CD4-positive, alpha-beta memory T cell (primary cell): Measurements from ENCODE around the gene NRXN3. TPM values are rescaled to one million over a fixed set of nuclear protein-coding genes. Genes with fewer than 3 reads are reported as not detected.

ENCODE experiments used
- CTCF ChIA-PET: fragments of 350-600 bp; sonication (Branson Sonifier 250); formaldehyde crosslinking; loops from one replicate; lab custom pipeline; 2021; ENCODE audit warnings: inconsistent platforms; ENCODE audit not compliant: partially characterized antibody; lab: Charles Lee
- POLR2A ChIA-PET: fragments of 350-600 bp; sonication (Branson Sonifier 250); formaldehyde crosslinking; loops from one replicate; lab custom pipeline; 2021; ENCODE audit not compliant: partially characterized antibody; lab: Charles Lee
- DNase-seq, 5 donors: peaks; one replicate each; pipeline versions ENCODE4 v3.0.0 to v3.0.0-alpha.2; 2020 to 2022; ENCODE audit warnings: mixed read lengths in 1 of 5
- H3K27ac ChIP-seq: one replicate; pipeline ENCODE4 v1.7.0; 2013; ENCODE audit warnings: low read depth, low read length
- H3K27me3 ChIP-seq: 2 replicates; pipeline ENCODE4 v1.7.0; 2013; ENCODE audit warnings: mild to moderate bottlenecking, low read length, moderate library complexity; ENCODE audit not compliant: insufficient read depth
- H3K36me3 ChIP-seq: 2 replicates; pipeline ENCODE4 v1.7.0; 2013; ENCODE audit warnings: mild to moderate bottlenecking, low read length, moderate library complexity; ENCODE audit not compliant: insufficient read depth
- H3K4me1 ChIP-seq: 2 replicates; pipeline ENCODE4 v1.7.0; 2013; ENCODE audit warnings: mild to moderate bottlenecking, low read length, moderate library complexity; ENCODE audit not compliant: insufficient read depth
- H3K4me3 ChIP-seq, 2 donors: one replicate each; pipeline ENCODE4 v1.7.0; 2013; ENCODE audit warnings: low read length in 2 of 2, mild to moderate bottlenecking in 1 of 2
- H3K9me3 ChIP-seq, 2 donors: one replicate each; pipeline ENCODE4 v1.7.0; 2013; ENCODE audit warnings: low read length in 2 of 2, control low read depth in 1 of 2; ENCODE audit not compliant: control insufficient read depth in 1 of 2
- H3K27ac Mint-ChIP-seq, 7 donors: one replicate each; pipeline ENCODE4 v1.8.0; 2020 to 2021; ENCODE audit warnings: mixed read lengths in 7 of 7, mild to moderate bottlenecking in 6 of 7, inconsistent platforms in 3 of 7, moderate library complexity in 3 of 7
- H3K27me3 Mint-ChIP-seq, 2 donors: one replicate each; pipeline ENCODE4 v1.8.0; 2020 to 2021; ENCODE audit warnings: mixed read lengths in 2 of 2
- H3K36me3 Mint-ChIP-seq, 2 donors: one replicate each; pipeline ENCODE4 v1.8.0; 2020 to 2021; ENCODE audit warnings: mixed read lengths in 2 of 2, inconsistent platforms in 1 of 2, mild to moderate bottlenecking in 1 of 2
- H3K4me1 Mint-ChIP-seq, 4 donors: one replicate each; pipeline ENCODE4 v1.8.0; 2020 to 2021; ENCODE audit warnings: mixed read lengths in 4 of 4, mild to moderate bottlenecking in 1 of 4
- H3K4me3 Mint-ChIP-seq, 8 donors: one replicate each; pipeline ENCODE4 v1.8.0; 2020 to 2021; ENCODE audit warnings: mixed read lengths in 8 of 8, mild to moderate bottlenecking in 7 of 8, moderate library complexity in 6 of 8, inconsistent platforms in 3 of 8
- H3K9me3 Mint-ChIP-seq, 8 donors: one replicate each; pipeline ENCODE4 v1.8.0; 2020 to 2021; ENCODE audit warnings: mixed read lengths in 8 of 8, mild to moderate bottlenecking in 5 of 8, inconsistent platforms in 3 of 8, moderate library complexity in 1 of 8
- intact Hi-C: fragments of 100-400 bp; cut with micrococcal nuclease; formaldehyde crosslinking; loops from one replicate; pipeline ENCODE4 v1.15.1; 2023
- polyA plus RNA-seq, 2 donors: library from polyadenylated mRNA; unstranded; fragments of 300-500 nt; fragmentation: Illumina TruSeq; gene quantifications; one replicate each; pipeline ENCODE4 v1.2.3, GENCODE V29; 2021
- total RNA-seq, 2 experiments: library from RNA; stranded (reverse); gene quantifications; one replicate each; pipeline ENCODE4 v1.2.3, GENCODE V29; 2021

Gene NRXN3
- total and polyA plus RNA-seq, 4 experiments from 2014 or later: not detected

GRCh38 chr14:78611796-78612571 lies 441.8 kb downstream of the NRXN3 start:
- H3K27me3 Mint-ChIP-seq: peaks cover 6 to 10% of the 10 kb centered on the region in 2 donors
- Histone ChIP-seq H3K36me3 (no peaks in the 10 kb centered on the region), H3K4me3 (no peak overlapping the region), H3K27ac (no peak overlapping the region), H3K4me1 (no peaks in the 10 kb centered on the region), H3K9me3 (no peaks in the 10 kb centered on the region), H3K27me3 (no peaks in the 10 kb centered on the region)
- CTCF ChIA-PET: interaction anchor here (1.0 kb wide), 1 partner anchor 15 kb away, joined by 4 read pairs; no protein-coding TSS in a partner anchor
- H3K27ac Mint-ChIP-seq: no peak overlapping the region
- no peaks in the 10 kb centered on the region for H3K4me1 Mint-ChIP-seq
- H3K36me3 Mint-ChIP-seq: no peaks in the 10 kb centered on the region
- H3K4me3 Mint-ChIP-seq: no peak overlapping the region
- peaks cover 0 to 2% (median 0%) of the 10 kb centered on the region in 8 donors for H3K9me3 Mint-ChIP-seq
- DNase-seq: no peak
- intact Hi-C loops: no loop called here
- POLR2A ChIA-PET: no interaction called here

GRCh38 chr14:78612666-78613065 lies 442.5 kb downstream of the NRXN3 start:
- ChIA-PET CTCF (interaction anchor here (1.0 kb wide), 1 partner anchor 14 kb away, joined by 4 read pairs; no protein-coding TSS in a partner anchor), POLR2A (no interaction called here)
- Mint-ChIP-seq H3K27me3 (peaks cover 6 to 10% of the 10 kb centered on the region in 2 donors), H3K36me3 (no peaks in the 10 kb centered on the region), H3K9me3 (peaks cover 0 to 2% (median 0%) of the 10 kb centered on the region in 8 donors), H3K4me3 (no peak overlapping the region), H3K4me1 (no peaks in the 10 kb centered on the region), H3K27ac (no peak overlapping the region)
- Histone ChIP-seq H3K27me3 (no peaks in the 10 kb centered on the region), H3K4me1 (no peaks in the 10 kb centered on the region), H3K36me3 (no peaks in the 10 kb centered on the region), H3K9me3 (no peaks in the 10 kb centered on the region), H3K4me3 (no peak overlapping the region), H3K27ac (no peak overlapping the region)
- no peak for DNase-seq
- intact Hi-C loops: no loop called here

- no peak overlapping the region for H3K27ac Mint-ChIP-seq
- Histone ChIP-seq H3K27ac (no peak overlapping the region), H3K9me3 (no peaks in the 10 kb centered on the region), H3K27me3 (no peaks in the 10 kb centered on the region), H3K36me3 (no peaks in the 10 kb centered on the region), H3K4me1 (no peaks in the 10 kb centered on the region), H3K4me3 (no peak overlapping the region)
- no peaks in the 10 kb centered on the region for H3K4me1 Mint-ChIP-seq
- peaks cover 0 to 3% (median 0%) of the 10 kb centered on the region in 8 donors for H3K9me3 Mint-ChIP-seq
- POLR2A ChIA-PET: no interaction called here
- intact Hi-C loops: no loop called here
- CTCF ChIA-PET: no interaction called here
- no peaks in the 10 kb centered on the region for H3K36me3 Mint-ChIP-seq
- no peak for DNase-seq
- H3K4me3 Mint-ChIP-seq: no peak overlapping the region
- peaks cover 3 to 6% of the 10 kb centered on the region in 2 donors for H3K27me3 Mint-ChIP-seq
These were observed 444.4 kb downstream of the NRXN3 start for GRCh38 chr14:78614593-78614992.

DNA sequence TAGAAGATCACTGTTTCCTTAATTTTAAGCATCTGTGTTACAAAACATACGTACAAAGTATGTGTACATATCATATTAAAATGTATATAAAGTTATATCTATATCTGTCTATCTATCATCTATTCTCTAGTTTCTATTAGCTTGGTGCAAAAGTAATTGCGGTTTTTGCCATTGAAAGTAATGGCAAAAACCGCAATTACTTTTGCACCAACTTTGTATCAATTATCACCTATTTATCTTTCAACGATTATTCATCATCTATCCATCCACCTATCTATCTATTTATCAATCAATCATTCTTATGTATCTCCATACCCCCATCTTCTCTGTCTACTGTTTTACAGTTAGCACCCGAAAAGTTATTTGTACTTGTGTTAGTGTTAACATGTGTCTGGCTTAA lies 447.6 kb downstream of the NRXN3 start:
- ChIA-PET CTCF (interaction anchor here (1.0 kb wide), 1 partner anchor 21 kb away, joined by 3 read pairs; no protein-coding TSS in a partner anchor), POLR2A (no interaction called here)
- Histone ChIP-seq H3K9me3 (no peaks in the 10 kb centered on the region), H3K36me3 (no peaks in the 10 kb centered on the region), H3K27me3 (no peaks in the 10 kb centered on the region), H3K27ac (no peak overlapping the region), H3K4me3 (no peak overlapping the region), H3K4me1 (no peaks in the 10 kb centered on the region)
- H3K4me1 Mint-ChIP-seq: no peaks in the 10 kb centered on the region
- H3K4me3 Mint-ChIP-seq: no peak overlapping the region
- peaks cover 0 to 1% of the 10 kb centered on the region in 2 donors for H3K27me3 Mint-ChIP-seq
- DNase-seq: no peak
- H3K27ac Mint-ChIP-seq: peak overlapping the region in 1 of 7 donors; percentile 39
- H3K9me3 Mint-ChIP-seq: peaks cover 0 to 3% (median 0%) of the 10 kb centered on the region in 8 donors
- intact Hi-C loops: no loop called here
- no peaks in the 10 kb centered on the region for H3K36me3 Mint-ChIP-seq

DNA sequence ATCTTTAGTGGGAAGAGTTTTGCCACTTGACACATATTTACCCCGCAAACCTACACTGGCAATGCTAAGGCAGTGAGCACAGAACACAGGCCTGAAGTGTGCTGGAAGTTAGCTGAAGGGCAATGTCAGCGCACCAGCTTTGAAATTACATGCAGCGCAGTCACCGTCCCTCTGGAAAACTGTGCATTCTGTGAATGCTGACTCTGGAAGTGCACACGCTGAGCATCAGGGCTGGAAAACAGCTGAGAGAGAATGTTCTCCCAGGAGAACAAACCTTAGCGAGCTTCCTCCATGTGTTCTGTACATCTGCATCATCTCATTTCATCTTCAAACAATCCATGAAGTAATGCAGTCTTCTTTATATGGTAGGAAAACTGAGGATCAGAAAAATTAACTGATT lies 448.2 kb downstream of the NRXN3 start:
- intact Hi-C loops: no loop called here
- Mint-ChIP-seq H3K36me3 (no peaks in the 10 kb centered on the region), H3K27me3 (peaks cover 0 to 1% of the 10 kb centered on the region in 2 donors), H3K4me1 (no peaks in the 10 kb centered on the region), H3K9me3 (peaks cover 0 to 3% (median 0%) of the 10 kb centered on the region in 8 donors), H3K4me3 (no peak overlapping the region), H3K27ac (no peak overlapping the region)
- H3K27ac ChIP-seq: no peak overlapping the region
- no peaks in the 10 kb centered on the region for H3K4me1 ChIP-seq
- H3K4me3 ChIP-seq: no peak overlapping the region
- ChIA-PET CTCF (interaction anchor here (1.0 kb wide), 1 partner anchor 21 kb away, joined by 3 read pairs; no protein-coding TSS in a partner anchor), POLR2A (no interaction called here)
- no peaks in the 10 kb centered on the region for H3K27me3 ChIP-seq
- no peak for DNase-seq
- no peaks in the 10 kb centered on the region for H3K9me3 ChIP-seq
- no peaks in the 10 kb centered on the region for H3K36me3 ChIP-seq

DNA sequence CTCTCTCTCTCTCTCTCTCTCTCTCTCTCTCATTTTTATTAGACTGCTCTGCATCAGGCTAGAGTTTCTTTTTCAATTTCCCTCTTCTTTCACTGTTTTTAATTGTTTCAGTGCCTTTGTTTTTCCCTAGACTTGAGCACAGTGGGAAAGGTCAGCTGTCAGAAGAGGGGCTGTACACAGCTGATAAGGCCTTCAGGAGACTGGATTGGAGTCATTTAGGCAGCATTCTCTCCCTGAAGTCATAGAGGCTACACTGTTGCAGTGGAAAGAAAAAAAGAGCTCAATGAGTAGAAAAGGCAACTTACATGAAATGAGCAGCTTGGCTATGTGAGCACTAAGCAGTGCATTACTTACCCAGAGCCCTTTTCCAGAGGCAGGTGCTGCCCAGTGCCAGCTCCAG lies 456.9 kb downstream of the NRXN3 start:
- Mint-ChIP-seq H3K27ac (no peak overlapping the region), H3K27me3 (no peaks in the 10 kb centered on the region), H3K9me3 (no peaks in the 10 kb centered on the region), H3K4me1 (no peaks in the 10 kb centered on the region), H3K4me3 (no peak overlapping the region), H3K36me3 (no peaks in the 10 kb centered on the region)
- no peak for DNase-seq
- no peak overlapping the region for H3K4me3 ChIP-seq
- ChIA-PET POLR2A (no interaction called here), CTCF (interaction anchor here (1.5 kb wide), 1 partner anchor 14 kb away, joined by 4 read pairs; no protein-coding TSS in a partner anchor)
- intact Hi-C loops: no loop called here
- no peaks in the 10 kb centered on the region for H3K4me1 ChIP-seq
- no peak overlapping the region for H3K27ac ChIP-seq
- H3K36me3 ChIP-seq: no peaks in the 10 kb centered on the region
- no peaks in the 10 kb centered on the region for H3K27me3 ChIP-seq
- H3K9me3 ChIP-seq: no peaks in the 10 kb centered on the region

DNA sequence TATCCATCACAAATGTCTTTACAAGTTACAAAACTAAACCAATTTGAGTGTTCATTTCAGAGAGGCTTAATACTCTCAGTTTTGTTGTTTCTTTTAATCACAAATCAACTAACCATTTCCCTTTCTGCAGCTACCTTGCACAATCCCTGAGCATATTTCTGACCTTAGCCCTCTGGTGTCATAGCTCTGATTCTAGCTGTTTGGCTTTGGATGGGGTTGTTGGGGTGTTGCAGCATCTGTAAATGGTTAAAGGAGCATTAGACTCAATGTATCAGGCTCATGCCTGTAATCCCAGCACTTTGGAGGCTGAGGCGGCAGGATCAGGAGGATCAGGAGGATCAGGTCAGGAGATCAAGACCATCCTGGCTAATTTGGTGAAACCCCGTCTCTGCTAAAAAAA lies 461.4 kb downstream of the NRXN3 start:
- ChIA-PET POLR2A (no interaction called here), CTCF (no interaction called here)
- intact Hi-C loops: no loop called here
- no peak overlapping the region for H3K27ac Mint-ChIP-seq
- Histone ChIP-seq H3K4me3 (no peak overlapping the region), H3K27ac (no peak overlapping the region), H3K9me3 (no peaks in the 10 kb centered on the region), H3K4me1 (no peaks in the 10 kb centered on the region), H3K27me3 (no peaks in the 10 kb centered on the region), H3K36me3 (no peaks in the 10 kb centered on the region)
- H3K4me3 Mint-ChIP-seq: no peak overlapping the region
- H3K27me3 Mint-ChIP-seq: no peaks in the 10 kb centered on the region
- no peaks in the 10 kb centered on the region for H3K36me3 Mint-ChIP-seq
- H3K9me3 Mint-ChIP-seq: no peaks in the 10 kb centered on the region
- H3K4me1 Mint-ChIP-seq: no peaks in the 10 kb centered on the region
- DNase-seq: no peak
